Measurements from ENCODE around the gene ILDR2. TPM values are rescaled to one million over a fixed set of nuclear protein-coding genes. Genes with fewer than 3 reads are reported as not detected.

ILDR2 gene
- total and polyA plus RNA-seq, 3 donors from 2014 or later, result 36.8 to 217 (median 172) TPM

GRCh38 chr1:166937329-166937728 lies 38.0 kb downstream of the ILDR2 start:
- Histone ChIP-seq H3K9me3 (no peaks in the 10 kb centered on the region), H3K4me1 (peaks cover 18% of the 10 kb centered on the region), H3K36me3 (ENCODE audit: low read depth, missing control alignments) (no peaks in the 10 kb centered on the region), H3K27me3 (no peaks in the 10 kb centered on the region), H3K4me3 (no peak overlapping the region), H3K27ac (peak overlapping the region in 1 of 2 donors; percentile 20)
- intact Hi-C loops (cut with DNase I; ENCODE audit: low total_unique reads), result no loop called here
- WGBS, 2 donors, result 67 to 81% methylated on average over 4 of the region's 4 CpGs
- TF ChIP-seq CTCF (IDR thresholded peaks at IDR 0.05), result no peak
- no peak for TF ChIP-seq POLR2A (IDR thresholded peaks at IDR 0.05)
- peak; percentile 61 for DNase-seq

GRCh38 chr1:166933633-166934032 lies 41.7 kb downstream of the ILDR2 start:
- no peaks in the 10 kb centered on the region for H3K36me3 ChIP-seq (ENCODE audit: low read depth, missing control alignments)
- 60 to 79% methylated on average over 1 of the region's 1 CpG for WGBS, 2 donors
- DNase-seq, result no peak

GRCh38 chr1:166933140-166933539 lies 42.2 kb downstream of the ILDR2 start:
- DNase-seq, result no peak
- H3K9me3 ChIP-seq, result no peaks in the 10 kb centered on the region
- no peak overlapping the region for H3K4me3 ChIP-seq
- peaks cover 11% of the 10 kb centered on the region for H3K4me1 ChIP-seq
- no peaks in the 10 kb centered on the region for H3K36me3 ChIP-seq (ENCODE audit: low read depth, missing control alignments)
- H3K27me3 ChIP-seq, result no peaks in the 10 kb centered on the region
- H3K27ac ChIP-seq, result no peak overlapping the region
- intact Hi-C loops (cut with DNase I; ENCODE audit: low total_unique reads), result no loop called here
- TF ChIP-seq CTCF (IDR thresholded peaks at IDR 0.05) (no peak), POLR2A (IDR thresholded peaks at IDR 0.05) (no peak)

More at GRCh38 chr1:166933633-166934032, 41.7 kb downstream of the ILDR2 start:
- no peaks in the 10 kb centered on the region for H3K9me3 ChIP-seq
- H3K4me3 ChIP-seq, result no peak overlapping the region
- no peaks in the 10 kb centered on the region for H3K27me3 ChIP-seq
- TF ChIP-seq CTCF (IDR thresholded peaks at IDR 0.05) (no peak), POLR2A (IDR thresholded peaks at IDR 0.05) (no peak)
- no peak overlapping the region for H3K27ac ChIP-seq
- intact Hi-C loops (cut with DNase I; ENCODE audit: low total_unique reads), result no loop called here
- H3K4me1 ChIP-seq, result peaks cover 12% of the 10 kb centered on the region

GRCh38 chr1:166929911-166930310 lies 45.4 kb downstream of the ILDR2 start:
- no peak for DNase-seq
- Histone ChIP-seq H3K27ac (peak overlapping the region in 1 of 2 donors; percentile 31), H3K4me1 (peaks cover 26% of the 10 kb centered on the region), H3K4me3 (no peak overlapping the region), H3K36me3 (ENCODE audit: low read depth, missing control alignments) (no peaks in the 10 kb centered on the region), H3K9me3 (no peaks in the 10 kb centered on the region), H3K27me3 (no peaks in the 10 kb centered on the region)
- TF ChIP-seq CTCF (IDR thresholded peaks at IDR 0.05) (no peak), POLR2A (IDR thresholded peaks at IDR 0.05) (no peak)
- intact Hi-C loops (cut with DNase I; ENCODE audit: low total_unique reads), result no loop called here
- WGBS, 2 donors, result 58 to 61% methylated on average over 1 of the region's 1 CpG

- no peaks in the 10 kb centered on the region for H3K27me3 ChIP-seq
- H3K9me3 ChIP-seq, result no peaks in the 10 kb centered on the region
- no peak for DNase-seq
- intact Hi-C loops (cut with DNase I; ENCODE audit: low total_unique reads), result no loop called here
- H3K36me3 ChIP-seq (ENCODE audit: low read depth, missing control alignments), result no peaks in the 10 kb centered on the region
- WGBS, 2 donors, result 62 to 63% methylated on average over 2 of the region's 2 CpGs
- H3K27ac ChIP-seq, result peak overlapping the region; percentile 53 to 74
- no peak for TF ChIP-seq CTCF (IDR thresholded peaks at IDR 0.05)
- TF ChIP-seq POLR2A (IDR thresholded peaks at IDR 0.05), result no peak
- no peak overlapping the region for H3K4me3 ChIP-seq
- peaks cover 22% of the 10 kb centered on the region for H3K4me1 ChIP-seq
These were observed 47.6 kb downstream of the ILDR2 start for GRCh38 chr1:166927701-166928100.
